Stimulated activated CD8-positive, alpha-beta memory T cell treated with anti-CD3 and anti-CD28 coated beads, Interleukin-12 subunit alpha, Interleukin-12 subunit beta, amount 100 ng/mL, for 4 hours (primary cell): ENCODE results near the gene CRACR2A.

ENCODE experiments used
- DNase-seq: peaks from one replicate; pipeline ENCODE4 v3.0.0-alpha.2; 2020; ENCODE audit warnings: low read depth

CRACR2A gene

GRCh38 chr12:3681595-3682061 is 71.3 kb downstream of the CRACR2A start:
- DNase-seq, result no peak

GRCh38 chr12:3680919-3681594 is 71.9 kb downstream of the CRACR2A start:
- no peak for DNase-seq

GRCh38 chr12:3679831-3680230 is 73.1 kb downstream of the CRACR2A start:
- DNase-seq, result no peak

- no peak for DNase-seq
These were observed 75.3 kb downstream of the CRACR2A start for GRCh38 chr12:3677609-3678008.

- DNase-seq, result no peak
These were observed 78.8 kb downstream of the CRACR2A start for GRCh38 chr12:3673981-3674708.

- DNase-seq, result no peak
These were observed 80.8 kb downstream of the CRACR2A start for GRCh38 chr12:3672113-3672509.

GRCh38 chr12:3671330-3672112 is 81.4 kb downstream of the CRACR2A start:
- DNase-seq, result no peak

GRCh38 chr12:3670083-3670620 is 82.8 kb downstream of the CRACR2A start:
- DNase-seq, result no peak

- DNase-seq, result no peak
These were observed 83.3 kb downstream of the CRACR2A start for GRCh38 chr12:3669594-3669993.

- DNase-seq, result no peak
These were observed 84.3 kb downstream of the CRACR2A start for GRCh38 chr12:3668479-3669165.

- DNase-seq, result no peak
These were observed 85.4 kb downstream of the CRACR2A start for GRCh38 chr12:3667485-3667884.

- no peak for DNase-seq
These were observed 86.5 kb downstream of the CRACR2A start for GRCh38 chr12:3666441-3666840.

- DNase-seq, result no peak
These were observed 90.4 kb downstream of the CRACR2A start for GRCh38 chr12:3662521-3662921.

GRCh38 chr12:3661028-3661427 is 91.9 kb downstream of the CRACR2A start:
- DNase-seq, result no peak

- no peak for DNase-seq
These were observed 94.4 kb downstream of the CRACR2A start for GRCh38 chr12:3658327-3659163.

- no peak for DNase-seq
These were observed 95.8 kb downstream of the CRACR2A start for GRCh38 chr12:3656946-3657622.

GRCh38 chr12:3655328-3655900 is 97.5 kb downstream of the CRACR2A start:
- no peak for DNase-seq

- no peak for DNase-seq
These were observed 101.1 kb downstream of the CRACR2A start for GRCh38 chr12:3651585-3652424.

- no peak for DNase-seq
These were observed 105.4 kb downstream of the CRACR2A start for GRCh38 chr12:3647504-3647903.
